ENCODE measurements around the gene NDEL1.

NDEL1 gene

GRCh38 chr17:8485491-8485890 lies 49.8 kb downstream of the NDEL1 start:
- DNase-seq (ENCODE audit: insufficient read length, low spot score) (no peak), FAIRE-seq (no peak)
- TF ChIP-seq POLR2A (IDR thresholded peaks at IDR 0.05; ENCODE audit: low read depth, low read length): no peak

- DNase-seq (ENCODE audit: insufficient read length, low spot score) (no peak), FAIRE-seq (no peak)
- no peak for TF ChIP-seq POLR2A (IDR thresholded peaks at IDR 0.05; ENCODE audit: low read depth, low read length)
Observed at GRCh38 chr17:8487130-8487645, 51.5 kb downstream of the NDEL1 start.

DNA sequence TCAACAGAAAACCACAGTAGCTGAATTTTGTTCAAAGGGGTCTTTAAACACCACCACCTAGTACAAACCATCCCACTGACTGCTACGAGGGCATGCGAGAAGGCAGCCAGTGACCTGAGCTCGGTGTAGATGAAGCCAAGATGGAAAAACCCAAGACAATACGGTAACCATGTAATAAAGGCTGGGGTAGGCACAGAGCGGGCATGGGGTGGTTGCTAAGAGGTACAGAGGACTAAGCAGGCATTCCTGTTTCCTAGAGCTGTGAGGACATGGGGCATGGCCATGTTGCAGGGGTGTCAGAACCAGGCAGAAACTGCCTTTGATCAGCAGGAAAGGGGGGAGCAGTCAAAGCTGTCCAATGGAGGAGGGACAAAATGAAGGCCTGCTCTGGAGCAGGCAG lies 52.1 kb downstream of the NDEL1 start:
- no peak for TF ChIP-seq POLR2A (IDR thresholded peaks at IDR 0.05; ENCODE audit: low read depth, low read length)
- FAIRE-seq: no peak
- DNase-seq (ENCODE audit: insufficient read length, low spot score): no peak

- FAIRE-seq (no peak), DNase-seq (ENCODE audit: insufficient read length, low spot score) (no peak)
- no peak for TF ChIP-seq POLR2A (IDR thresholded peaks at IDR 0.05; ENCODE audit: low read depth, low read length)
Observed at GRCh38 chr17:8488491-8488890, 52.8 kb downstream of the NDEL1 start.

DNA sequence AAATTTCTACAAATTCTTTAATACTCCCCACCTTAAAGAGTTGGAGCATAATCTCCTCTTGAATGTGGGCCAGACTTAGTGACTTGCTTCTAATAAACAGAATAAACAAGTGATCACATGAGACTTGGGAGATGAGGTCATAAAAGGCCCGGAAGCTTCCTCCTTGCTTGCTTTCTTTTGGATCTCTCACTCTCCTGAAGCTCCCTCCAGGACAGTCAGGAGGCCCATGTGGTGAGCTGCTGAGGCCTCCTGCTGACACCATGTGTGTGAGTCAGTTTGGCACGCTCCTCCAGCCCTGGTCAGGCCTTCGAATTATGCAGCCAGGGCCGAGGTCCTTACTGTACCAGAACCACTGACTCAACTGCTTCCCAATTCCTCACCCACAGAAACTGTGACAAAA lies 53.2 kb downstream of the NDEL1 start:
- DNase-seq (ENCODE audit: insufficient read length, low spot score): peak; percentile 61
- peak; percentile 80 for FAIRE-seq
- no peak for TF ChIP-seq POLR2A (IDR thresholded peaks at IDR 0.05; ENCODE audit: low read depth, low read length)

- no peak for FAIRE-seq
- TF ChIP-seq POLR2A (IDR thresholded peaks at IDR 0.05; ENCODE audit: low read depth, low read length): no peak
- no peak for DNase-seq (ENCODE audit: insufficient read length, low spot score)
Observed at GRCh38 chr17:8489841-8490240, 54.2 kb downstream of the NDEL1 start.

DNA sequence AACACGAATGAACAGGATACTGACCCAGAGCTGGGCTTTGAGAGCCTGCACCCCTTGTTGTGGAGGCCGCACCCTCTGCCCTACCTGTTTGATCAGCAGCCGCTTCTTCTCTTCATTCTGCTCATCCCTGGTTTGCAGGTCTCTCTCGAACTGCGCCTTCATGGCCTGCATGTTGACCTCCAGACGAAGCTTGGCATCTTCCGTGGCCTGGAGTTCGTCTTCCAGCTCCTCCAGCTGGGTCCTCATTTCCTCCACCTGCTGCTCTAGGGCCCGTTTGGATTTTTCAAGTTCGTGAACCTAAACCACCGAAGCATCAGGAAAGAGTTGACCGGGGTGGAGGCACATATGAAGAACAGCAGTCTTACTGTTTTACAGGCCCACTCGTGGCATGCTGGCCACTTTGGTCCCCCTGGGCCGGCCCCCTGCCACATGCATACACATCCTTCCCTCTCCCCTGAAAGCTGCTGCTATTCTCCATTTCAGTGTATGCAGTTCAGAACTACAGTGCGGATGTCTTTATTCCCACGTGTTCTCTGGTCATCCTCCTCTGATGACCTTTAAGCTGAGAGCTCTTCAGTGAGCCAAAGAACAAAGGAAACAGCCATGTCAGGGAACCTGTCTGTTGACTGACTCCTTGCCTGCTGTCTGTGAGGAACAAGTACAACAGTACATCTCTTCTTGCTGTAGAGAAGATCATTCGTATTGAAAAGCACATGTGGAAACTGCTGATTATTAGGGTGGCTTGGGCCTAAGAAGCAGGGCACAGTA lies 54.8 kb downstream of the NDEL1 start:
- DNase-seq (ENCODE audit: insufficient read length, low spot score): no peak
- FAIRE-seq: no peak
- no peak for TF ChIP-seq POLR2A (IDR thresholded peaks at IDR 0.05; ENCODE audit: low read depth, low read length)

- no peak for TF ChIP-seq POLR2A (IDR thresholded peaks at IDR 0.05; ENCODE audit: low read depth, low read length)
- DNase-seq (ENCODE audit: insufficient read length, low spot score) (no peak), FAIRE-seq (no peak)
Observed at GRCh38 chr17:8492121-8492520, 56.4 kb downstream of the NDEL1 start.

GRCh38 chr17:8494021-8494420 lies 58.3 kb downstream of the NDEL1 start:
- no peak for FAIRE-seq
- no peak for TF ChIP-seq POLR2A (IDR thresholded peaks at IDR 0.05; ENCODE audit: low read depth, low read length)
- no peak for DNase-seq (ENCODE audit: insufficient read length, low spot score)

- TF ChIP-seq POLR2A (IDR thresholded peaks at IDR 0.05; ENCODE audit: low read depth, low read length): no peak
- FAIRE-seq: no peak
- no peak for DNase-seq (ENCODE audit: insufficient read length, low spot score)
Observed at GRCh38 chr17:8494506-8495111, 58.9 kb downstream of the NDEL1 start.

GRCh38 chr17:8496081-8496480 lies 60.4 kb downstream of the NDEL1 start:
- DNase-seq (ENCODE audit: insufficient read length, low spot score) (no peak), FAIRE-seq (no peak)
- TF ChIP-seq POLR2A (IDR thresholded peaks at IDR 0.05; ENCODE audit: low read depth, low read length): no peak

GRCh38 chr17:8499171-8499570 lies 63.5 kb downstream of the NDEL1 start:
- no peak for TF ChIP-seq POLR2A (IDR thresholded peaks at IDR 0.05; ENCODE audit: low read depth, low read length)
- DNase-seq (ENCODE audit: insufficient read length, low spot score) (no peak), FAIRE-seq (no peak)

DNA sequence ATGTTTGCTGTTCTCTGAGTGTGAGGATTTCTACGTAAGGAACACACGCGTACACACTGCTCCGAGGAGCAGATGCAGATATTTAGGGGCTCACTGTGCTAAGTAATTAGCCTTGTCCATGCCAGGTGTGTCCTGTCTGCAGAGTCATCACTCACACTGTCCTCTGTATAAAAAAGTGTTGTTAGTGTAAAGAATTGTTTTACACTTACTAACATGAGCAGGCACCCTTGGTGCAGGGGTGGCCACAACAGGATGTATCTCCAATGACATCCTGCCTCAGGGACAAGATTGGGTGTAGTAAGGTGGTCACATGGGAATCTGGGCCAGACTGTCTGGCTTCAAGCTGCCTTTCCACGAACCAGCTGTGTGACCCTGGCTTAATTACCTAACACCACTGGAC lies 63.9 kb downstream of the NDEL1 start:
- TF ChIP-seq POLR2A (IDR thresholded peaks at IDR 0.05; ENCODE audit: low read depth, low read length): no peak
- FAIRE-seq (no peak), DNase-seq (ENCODE audit: insufficient read length, low spot score) (no peak)

DNA sequence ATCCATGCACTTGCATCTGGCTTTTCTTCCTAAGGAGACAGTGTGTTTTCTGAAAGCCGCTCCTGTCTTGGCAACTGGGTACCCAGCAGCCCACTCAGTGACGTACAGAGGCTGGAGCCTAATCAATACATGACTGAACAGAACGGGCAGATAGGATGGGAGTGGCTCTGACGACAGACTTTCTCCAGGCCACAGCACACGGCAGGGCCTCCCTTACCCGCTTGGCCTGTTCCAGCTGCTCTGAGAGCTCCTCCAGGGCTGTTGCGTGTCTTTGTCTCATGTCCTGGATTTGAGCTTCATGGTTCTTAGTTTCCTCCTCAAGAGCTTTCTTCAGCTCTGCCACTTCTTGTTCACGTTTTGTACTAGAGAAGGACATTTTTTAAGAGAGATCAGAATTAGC lies 64.9 kb downstream of the NDEL1 start:
- DNase-seq (ENCODE audit: insufficient read length, low spot score) (no peak), FAIRE-seq (no peak)
- TF ChIP-seq POLR2A (IDR thresholded peaks at IDR 0.05; ENCODE audit: low read depth, low read length): no peak

- FAIRE-seq: no peak
- no peak for DNase-seq (ENCODE audit: insufficient read length, low spot score)
- TF ChIP-seq POLR2A (IDR thresholded peaks at IDR 0.05; ENCODE audit: low read depth, low read length): no peak
Observed at GRCh38 chr17:8502126-8502525, 66.4 kb downstream of the NDEL1 start.

Data from H54 (cell line).